DOHH2 (cell line): ENCODE results near the gene NDFIP1.

Experiments used
- H3F3A ChIP-seq: fragments of 200-600 bp; sonication (generic), shearing (Covaris generic); 2 replicates; pipeline ENCODE4 v1.6.0; 2016; ENCODE audit warnings: antibody characterized with exemption, mild to moderate bottlenecking; ENCODE audit not compliant: control insufficient read depth, insufficient read depth
- H3K27ac ChIP-seq: fragments of 200-600 bp; sonication (generic); 2 replicates; pipeline ENCODE4 v1.5.1; 2014; ENCODE audit warnings: low read depth, mild to moderate bottlenecking, low read length, moderate library complexity
- H3K27me3 ChIP-seq: fragments of 200-600 bp; sonication (generic); 2 replicates; pipeline ENCODE4 v1.6.1; 2014; ENCODE audit warnings: mild to moderate bottlenecking, low read length, mixed read lengths; ENCODE audit not compliant: control insufficient read depth
- H3K36me3 ChIP-seq: fragments of 200-600 bp; sonication (generic); 2 replicates; pipeline ENCODE4 v1.6.1; 2014; ENCODE audit warnings: mild to moderate bottlenecking, low read length, moderate library complexity, mixed read lengths; ENCODE audit not compliant: control insufficient read depth
- H3K4me1 ChIP-seq: fragments of 200-600 bp; sonication (generic); 2 replicates; pipeline ENCODE4 v1.6.1; 2014; ENCODE audit warnings: mild to moderate bottlenecking, low read length, mixed read lengths; ENCODE audit not compliant: control insufficient read depth
- H3K4me2 ChIP-seq: fragments of 200-600 bp; sonication (generic); 2 replicates; pipeline ENCODE4 v1.6.0; 2014; ENCODE audit warnings: mild to moderate bottlenecking, low read length, moderate library complexity
- H3K4me3 ChIP-seq: fragments of 200-600 bp; sonication (generic); 2 replicates; pipeline ENCODE4 v1.5.1; 2014; ENCODE audit warnings: mild to moderate bottlenecking, low read length, mixed read lengths
- H3K79me2 ChIP-seq: fragments of 200-600 bp; sonication (generic); 2 replicates; pipeline ENCODE4 v1.6.1; 2014; ENCODE audit warnings: mild to moderate bottlenecking, low read length, mixed read lengths; ENCODE audit not compliant: control insufficient read depth
- H3K9me2 ChIP-seq: fragments of 200-600 bp; sonication (generic); replicated peaks from 2 replicates; pipeline ENCODE4 v1.6.1; 2014; ENCODE audit warnings: mild to moderate bottlenecking, low read length, mixed read lengths; ENCODE audit not compliant: control insufficient read depth
- H3K9me3 ChIP-seq: fragments of 200-600 bp; sonication (generic); 2 replicates; pipeline ENCODE4 v1.6.1; 2014; ENCODE audit warnings: antibody characterized with exemption, low read length, mixed read lengths; ENCODE audit not compliant: control insufficient read depth, insufficient read depth
- H4K20me1 ChIP-seq: fragments of 200-600 bp; sonication (generic); 2 replicates; pipeline ENCODE4 v1.6.0; 2014; ENCODE audit warnings: low read depth, mild to moderate bottlenecking, antibody characterized with exemption, low read length, moderate library complexity; ENCODE audit not compliant: control insufficient read depth, insufficient read depth
- EZH2phosphoT487 ChIP-seq: fragments of 200-600 bp; sonication (generic); IDR thresholded peaks from 2 replicates; pipeline ENCODE4 v1.6.1; 2017; ENCODE audit warnings: borderline replicate concordance, mild to moderate bottlenecking, antibody characterized with exemption, low read length, moderate library complexity, mixed read lengths
- TF ChIP-seq, protein P1 (sequence below): fragments of 200-600 bp; sonication (generic); IDR thresholded peaks from one replicate; pipeline ENCODE4 v1.5.1; 2014; ENCODE audit warnings: antibody characterized with exemption, mild to moderate bottlenecking, low read depth, low read length; ENCODE audit not compliant: poor library complexity, severe bottlenecking

The NDFIP1 gene

GRCh38 chr5:142102980-142103740 lies 5.4 kb upstream of the NDFIP1 start:
- Histone ChIP-seq H3K4me3 (no peak overlapping the region), H3K4me2 (no peak overlapping the region), H3K36me3 (no peaks in the 10 kb centered on the region), H3K9me3 (no peaks in the 10 kb centered on the region), H3K27ac (no peak overlapping the region), H3K79me2 (no peaks in the 10 kb centered on the region), H3K4me1 (peaks cover 10% of the 10 kb centered on the region), H3K27me3 (peaks cover 17% of the 10 kb centered on the region), H3F3A (peaks cover 7% of the 10 kb centered on the region), H4K20me1 (no peaks in the 10 kb centered on the region), H3K9me2 (no peaks in the 10 kb centered on the region)
- no peak for TF ChIP-seq EZH2phosphoT487
- TF ChIP-seq, protein P1, sequence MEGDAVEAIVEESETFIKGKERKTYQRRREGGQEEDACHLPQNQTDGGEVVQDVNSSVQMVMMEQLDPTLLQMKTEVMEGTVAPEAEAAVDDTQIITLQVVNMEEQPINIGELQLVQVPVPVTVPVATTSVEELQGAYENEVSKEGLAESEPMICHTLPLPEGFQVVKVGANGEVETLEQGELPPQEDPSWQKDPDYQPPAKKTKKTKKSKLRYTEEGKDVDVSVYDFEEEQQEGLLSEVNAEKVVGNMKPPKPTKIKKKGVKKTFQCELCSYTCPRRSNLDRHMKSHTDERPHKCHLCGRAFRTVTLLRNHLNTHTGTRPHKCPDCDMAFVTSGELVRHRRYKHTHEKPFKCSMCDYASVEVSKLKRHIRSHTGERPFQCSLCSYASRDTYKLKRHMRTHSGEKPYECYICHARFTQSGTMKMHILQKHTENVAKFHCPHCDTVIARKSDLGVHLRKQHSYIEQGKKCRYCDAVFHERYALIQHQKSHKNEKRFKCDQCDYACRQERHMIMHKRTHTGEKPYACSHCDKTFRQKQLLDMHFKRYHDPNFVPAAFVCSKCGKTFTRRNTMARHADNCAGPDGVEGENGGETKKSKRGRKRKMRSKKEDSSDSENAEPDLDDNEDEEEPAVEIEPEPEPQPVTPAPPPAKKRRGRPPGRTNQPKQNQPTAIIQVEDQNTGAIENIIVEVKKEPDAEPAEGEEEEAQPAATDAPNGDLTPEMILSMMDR: no peak

- Histone ChIP-seq H3K4me1 (peaks cover 14% of the 10 kb centered on the region), H3K27ac (no peak overlapping the region), H3K4me3 (no peak overlapping the region), H3K27me3 (peaks cover 11% of the 10 kb centered on the region; the same call in 1 of the 2 replicates), H3K36me3 (no peaks in the 10 kb centered on the region), H3K4me2 (no peak overlapping the region), H3K9me2 (no peaks in the 10 kb centered on the region), H4K20me1 (no peaks in the 10 kb centered on the region), H3K79me2 (peaks cover 4% of the 10 kb centered on the region), H3F3A (peaks cover 7% of the 10 kb centered on the region), H3K9me3 (no peaks in the 10 kb centered on the region)
- TF ChIP-seq, protein P1: no peak
- no peak for TF ChIP-seq EZH2phosphoT487
These were observed 4.1 kb upstream of the NDFIP1 start for GRCh38 chr5:142104491-142104890.

- no peak for TF ChIP-seq EZH2phosphoT487
- TF ChIP-seq, protein P1: no peak
- no peak overlapping the region for H3K4me2 ChIP-seq
- no peaks in the 10 kb centered on the region for H3K36me3 ChIP-seq
- peaks cover 20% of the 10 kb centered on the region for H3K79me2 ChIP-seq
- no peak overlapping the region for H3K4me3 ChIP-seq
- no peaks in the 10 kb centered on the region for H3K9me2 ChIP-seq
- H3K27ac ChIP-seq: no peak overlapping the region
- no peaks in the 10 kb centered on the region for H3K9me3 ChIP-seq
- H4K20me1 ChIP-seq: no peaks in the 10 kb centered on the region
- H3K4me1 ChIP-seq: peaks cover 23% of the 10 kb centered on the region
- peaks cover 7% of the 10 kb centered on the region for H3F3A ChIP-seq
- H3K27me3 ChIP-seq: peaks cover 11% of the 10 kb centered on the region; the same call in 1 of the 2 replicates
These were observed 2.5 kb upstream of the NDFIP1 start for GRCh38 chr5:142106061-142106460.
